ENCODE results near the gene ZNF750. TPM values are rescaled to one million over a fixed set of nuclear protein-coding genes. Genes with fewer than 3 reads are reported as not detected.

The ZNF750 gene
- total RNA-seq, 1 experiment from 2014 or later, result not detected

- TF ChIP-seq CTCF (conservative IDR thresholded peaks at IDR 0.05; ENCODE audit: low read depth, low read length), result no peak
- no peak for TF ChIP-seq EZH2 (IDR thresholded peaks at IDR 0.05; ENCODE audit: borderline replicate concordance, low read depth, low read length, poor library complexity, severe bottlenecking)
- ChIA-PET CTCF (no interaction called here), POLR2A (ENCODE audit: low non-redundant PET) (no interaction called here)
- Histone ChIP-seq H3K4me1 (ENCODE audit: insufficient read depth, low read length, poor library complexity, severe bottlenecking) (no peaks in the 10 kb centered on the region), H3K4me3 (ENCODE audit: low read depth, low read length, poor library complexity, severe bottlenecking) (no peak overlapping the region), H3K27ac (ENCODE audit: low read depth, low read length, poor library complexity, severe bottlenecking) (no peak overlapping the region), H3K27me3 (replicated peaks; ENCODE audit: insufficient read depth, low read depth, low read length, poor library complexity) (no peaks in the 10 kb centered on the region), H3K36me3 (ENCODE audit: insufficient read depth, low read length, poor library complexity, severe bottlenecking) (peaks cover 11% of the 10 kb centered on the region), H3K9me3 (ENCODE audit: low read depth, low read length, poor library complexity, severe bottlenecking) (no peaks in the 10 kb centered on the region)
- BruUV-seq (replicated peaks), result no TSS peak
- no peak for DNase-seq (ENCODE audit: low spot score)
- intact Hi-C loops (cut with micrococcal nuclease; ENCODE audit: unreplicated experiment), result no loop called here
Observed at GRCh38 chr17:82800885-82801284, 38.9 kb downstream of the ZNF750 start.

- CTCF ChIA-PET, result no interaction called here
- Histone ChIP-seq H3K27ac (ENCODE audit: low read depth, low read length, poor library complexity, severe bottlenecking) (no peak overlapping the region), H3K9me3 (ENCODE audit: low read depth, low read length, poor library complexity, severe bottlenecking) (no peaks in the 10 kb centered on the region), H3K4me3 (ENCODE audit: low read depth, low read length, poor library complexity, severe bottlenecking) (no peak overlapping the region), H3K36me3 (ENCODE audit: insufficient read depth, low read length, poor library complexity, severe bottlenecking) (peaks cover 11% of the 10 kb centered on the region), H3K4me1 (ENCODE audit: insufficient read depth, low read length, poor library complexity, severe bottlenecking) (no peaks in the 10 kb centered on the region), H3K27me3 (replicated peaks; ENCODE audit: insufficient read depth, low read depth, low read length, poor library complexity) (no peaks in the 10 kb centered on the region)
- no peak for DNase-seq (ENCODE audit: low spot score)
- no TSS peak for BruUV-seq (replicated peaks)
- intact Hi-C loops (cut with micrococcal nuclease; ENCODE audit: unreplicated experiment), result no loop called here
- TF ChIP-seq CTCF (conservative IDR thresholded peaks at IDR 0.05; ENCODE audit: low read depth, low read length), result no peak
- TF ChIP-seq EZH2 (IDR thresholded peaks at IDR 0.05; ENCODE audit: borderline replicate concordance, low read depth, low read length, poor library complexity, severe bottlenecking), result no peak
- POLR2A ChIA-PET (ENCODE audit: low non-redundant PET), result no interaction called here
Observed at GRCh38 chr17:82799591-82799990, 40.2 kb downstream of the ZNF750 start.

DNA sequence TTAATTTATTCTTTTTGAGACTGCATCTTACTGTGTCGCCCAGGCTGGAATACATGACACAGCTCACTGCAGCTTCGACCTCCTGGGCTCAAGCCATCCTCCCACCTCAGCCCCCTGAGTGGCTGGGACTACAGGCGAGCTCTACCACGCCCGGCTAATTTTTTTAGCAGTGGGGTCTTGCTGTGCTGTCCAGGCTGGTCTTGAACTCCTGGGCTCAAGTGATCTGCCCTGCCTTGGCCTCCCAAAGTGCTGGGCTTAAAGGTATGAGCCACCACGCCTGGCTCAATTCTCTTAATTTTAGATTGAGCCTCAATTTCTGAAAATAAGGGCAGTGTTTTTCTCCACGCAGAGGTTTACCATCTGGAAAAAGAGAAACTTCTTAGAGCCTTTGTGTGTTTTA, 41.1 kb downstream of the ZNF750 start:
- Histone ChIP-seq H3K4me3 (ENCODE audit: low read depth, low read length, poor library complexity, severe bottlenecking) (no peak overlapping the region), H3K27me3 (replicated peaks; ENCODE audit: insufficient read depth, low read depth, low read length, poor library complexity) (no peaks in the 10 kb centered on the region), H3K27ac (ENCODE audit: low read depth, low read length, poor library complexity, severe bottlenecking) (no peak overlapping the region), H3K36me3 (ENCODE audit: insufficient read depth, low read length, poor library complexity, severe bottlenecking) (peaks cover 11% of the 10 kb centered on the region), H3K9me3 (ENCODE audit: low read depth, low read length, poor library complexity, severe bottlenecking) (no peaks in the 10 kb centered on the region), H3K4me1 (ENCODE audit: insufficient read depth, low read length, poor library complexity, severe bottlenecking) (no peaks in the 10 kb centered on the region)
- CTCF ChIA-PET, result no interaction called here
- intact Hi-C loops (cut with micrococcal nuclease; ENCODE audit: unreplicated experiment), result no loop called here
- POLR2A ChIA-PET (ENCODE audit: low non-redundant PET), result no interaction called here
- TF ChIP-seq CTCF (conservative IDR thresholded peaks at IDR 0.05; ENCODE audit: low read depth, low read length), result no peak
- no peak for TF ChIP-seq EZH2 (IDR thresholded peaks at IDR 0.05; ENCODE audit: borderline replicate concordance, low read depth, low read length, poor library complexity, severe bottlenecking)
- BruUV-seq (replicated peaks), result no TSS peak
- no peak for DNase-seq (ENCODE audit: low spot score)
